Measurements from ENCODE around the gene CMAS. TPM values are rescaled to one million over a fixed set of nuclear protein-coding genes. Genes with fewer than 3 reads are reported as not detected.
"Not testable (repeated sequence)": the region's sequence is repeated elsewhere in the genome, so short reads cannot be mapped to it uniquely, and the experiment has no call there.

CMAS gene
- total and polyA plus RNA-seq, 2 donors (not counting 3 experiments of a cell fraction or from before 2014, with no cell fraction given): 8.5 to 35.4 TPM

DNA sequence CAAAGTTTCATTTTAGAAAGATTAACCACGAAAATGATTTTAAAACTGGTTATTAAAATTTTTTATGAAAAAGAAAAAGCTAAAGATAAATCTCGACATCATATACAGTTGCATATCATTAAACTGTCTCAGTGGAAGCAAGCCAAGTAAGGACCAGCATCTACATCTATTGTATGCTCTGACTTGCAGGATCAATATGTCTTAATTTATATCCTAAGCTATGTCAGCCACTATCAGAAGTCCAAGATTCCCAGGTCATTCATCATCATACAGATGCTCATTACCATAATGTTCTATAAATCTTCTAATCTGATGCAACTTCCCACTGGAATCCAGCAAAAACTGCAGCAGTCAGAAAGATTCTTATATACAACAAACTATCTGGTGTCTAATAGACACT lies 43.5 kb downstream of the CMAS start:
- Histone ChIP-seq H4K20me1 (replicated peaks; ENCODE audit: control insufficient read depth, extremely low read depth, insufficient read depth, low read length) (no peaks in the 10 kb centered on the region), H3K9ac (replicated peaks; ENCODE audit: extremely low read depth, insufficient read depth, low read length) (no peak overlapping the region), H3K27ac (ENCODE audit: insufficient read depth, low read depth, low read length) (no peak overlapping the region), H3K9me1 (replicated peaks; ENCODE audit: control insufficient read depth, extremely low read depth, insufficient read depth, low read length) (no peaks in the 10 kb centered on the region), H3K4me2 (ENCODE audit: insufficient read depth, low read length) (no peak overlapping the region), H3K4me3 (replicated peaks in 1 of 3; ENCODE audit: insufficient read depth in 1 of 3, low read depth in 1 of 3, low read length in 3 of 3) (no peak overlapping the region), H3K36me3 (ENCODE audit: control insufficient read depth in 2 of 2, extremely low read depth in 1 of 2, insufficient read depth in 2 of 2, low read length in 2 of 2) (no peaks in the 10 kb centered on the region), H3K4me1 (ENCODE audit: control insufficient read depth, extremely low read depth, insufficient read depth, low read length) (no peaks in the 10 kb centered on the region), H3K79me2 (ENCODE audit: control insufficient read depth, insufficient read depth, low read length) (no peaks in the 10 kb centered on the region), H2AFZ (ENCODE audit: low read depth, low read length) (no peak overlapping the region), H3K27me3 (ENCODE audit: control insufficient read depth in 2 of 2, insufficient read depth in 2 of 2, low read length in 2 of 2) (no peaks in the 10 kb centered on the region), H3K9me3 (replicated peaks; ENCODE audit: control insufficient read depth, insufficient read depth, low read length) (no peaks in the 10 kb centered on the region)
- TF ChIP-seq POLR2A (IDR thresholded peaks at IDR 0.05; ENCODE audit: low read depth, low read length) (no peak), FOS (IDR thresholded peaks at IDR 0.05; ENCODE audit: borderline replicate concordance, insufficient read depth, low read length) (no peak), GATA2 (IDR thresholded peaks at IDR 0.05; ENCODE audit: insufficient read depth, insufficient read length, low read depth, low read length) (no peak), EZH2 (IDR thresholded peaks at IDR 0.05; ENCODE audit: borderline replicate concordance, low read depth, low read length, severe bottlenecking) (no peak), JUN (IDR thresholded peaks at IDR 0.05; ENCODE audit: borderline replicate concordance, insufficient read depth, insufficient read length, low read depth) (no peak), POLR2AphosphoS5 (IDR thresholded peaks at IDR 0.05; ENCODE audit: insufficient read depth, low read depth, low read length) (no peak)
- TF ChIP-seq, protein P1, sequence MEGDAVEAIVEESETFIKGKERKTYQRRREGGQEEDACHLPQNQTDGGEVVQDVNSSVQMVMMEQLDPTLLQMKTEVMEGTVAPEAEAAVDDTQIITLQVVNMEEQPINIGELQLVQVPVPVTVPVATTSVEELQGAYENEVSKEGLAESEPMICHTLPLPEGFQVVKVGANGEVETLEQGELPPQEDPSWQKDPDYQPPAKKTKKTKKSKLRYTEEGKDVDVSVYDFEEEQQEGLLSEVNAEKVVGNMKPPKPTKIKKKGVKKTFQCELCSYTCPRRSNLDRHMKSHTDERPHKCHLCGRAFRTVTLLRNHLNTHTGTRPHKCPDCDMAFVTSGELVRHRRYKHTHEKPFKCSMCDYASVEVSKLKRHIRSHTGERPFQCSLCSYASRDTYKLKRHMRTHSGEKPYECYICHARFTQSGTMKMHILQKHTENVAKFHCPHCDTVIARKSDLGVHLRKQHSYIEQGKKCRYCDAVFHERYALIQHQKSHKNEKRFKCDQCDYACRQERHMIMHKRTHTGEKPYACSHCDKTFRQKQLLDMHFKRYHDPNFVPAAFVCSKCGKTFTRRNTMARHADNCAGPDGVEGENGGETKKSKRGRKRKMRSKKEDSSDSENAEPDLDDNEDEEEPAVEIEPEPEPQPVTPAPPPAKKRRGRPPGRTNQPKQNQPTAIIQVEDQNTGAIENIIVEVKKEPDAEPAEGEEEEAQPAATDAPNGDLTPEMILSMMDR (IDR thresholded peaks at IDR 0.05; ENCODE audit: extremely low read depth in 1 of 2, insufficient read depth in 1 of 2, low read depth in 1 of 2, low read length in 2 of 2): no peak
- TF ChIP-seq, protein P2, sequence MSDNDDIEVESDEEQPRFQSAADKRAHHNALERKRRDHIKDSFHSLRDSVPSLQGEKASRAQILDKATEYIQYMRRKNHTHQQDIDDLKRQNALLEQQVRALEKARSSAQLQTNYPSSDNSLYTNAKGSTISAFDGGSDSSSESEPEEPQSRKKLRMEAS (IDR thresholded peaks at IDR 0.05; ENCODE audit: insufficient read depth, insufficient read length): no peak
- FAIRE-seq: no peak
- ChIA-PET CTCF (interaction anchor here (1.1 kb wide), 1 partner anchor 370 kb away, joined by 4 read pairs; no protein-coding TSS in a partner anchor), POLR2A (no interaction called here)
- no TSS peak for BruUV-seq (replicated peaks)
- intact Hi-C loops (cut with micrococcal nuclease): no loop called here
- no peak for DNase-seq (ENCODE audit: low read depth, low spot score)
- dilution Hi-C loops (cut with MboI; ENCODE audit: extremely low pct_ligation_motif_present, low sequenced_read_pairs): no loop called here

DNA sequence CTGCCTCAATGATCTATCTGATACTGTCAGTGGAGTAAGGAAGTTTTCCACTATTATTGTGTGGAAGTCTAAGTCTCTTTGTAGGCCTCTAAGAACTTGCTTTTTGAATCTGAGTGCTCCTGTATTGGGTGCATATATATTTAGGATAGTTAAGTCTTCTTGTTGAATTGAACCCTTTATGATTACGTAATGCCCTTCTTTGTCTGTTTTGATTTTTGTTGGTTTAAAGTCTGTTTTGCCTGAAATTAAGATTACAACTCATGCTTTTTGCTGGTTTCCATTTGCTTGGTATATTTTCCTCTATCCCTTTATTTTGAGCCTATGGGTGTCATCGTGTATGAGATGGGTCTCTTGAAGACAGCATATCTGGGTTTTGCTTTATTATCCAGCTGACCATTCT lies 53.0 kb downstream of the CMAS start:
- H3K4me3 ChIP-seq (replicated peaks in 1 of 3; ENCODE audit: insufficient read depth in 1 of 3, low read depth in 1 of 3, low read length in 3 of 3); H3K79me2 ChIP-seq (ENCODE audit: control insufficient read depth, insufficient read depth, low read length); H3K4me1 ChIP-seq (ENCODE audit: control insufficient read depth, extremely low read depth, insufficient read depth, low read length); intact Hi-C loops (cut with micrococcal nuclease); H3K4me2 ChIP-seq (ENCODE audit: insufficient read depth, low read length); H3K9me1 ChIP-seq (replicated peaks; ENCODE audit: control insufficient read depth, extremely low read depth, insufficient read depth, low read length); H2AFZ ChIP-seq (ENCODE audit: low read depth, low read length); FAIRE-seq; H3K27ac ChIP-seq (ENCODE audit: insufficient read depth, low read depth, low read length); BruUV-seq (replicated peaks); dilution Hi-C loops (cut with MboI; ENCODE audit: extremely low pct_ligation_motif_present, low sequenced_read_pairs); H4K20me1 ChIP-seq (replicated peaks; ENCODE audit: control insufficient read depth, extremely low read depth, insufficient read depth, low read length); H3K36me3 ChIP-seq (ENCODE audit: control insufficient read depth in 2 of 2, extremely low read depth in 1 of 2, insufficient read depth in 2 of 2, low read length in 2 of 2); DNase-seq (ENCODE audit: low read depth, low spot score); H3K9me3 ChIP-seq (replicated peaks; ENCODE audit: control insufficient read depth, insufficient read depth, low read length); H3K9ac ChIP-seq (replicated peaks; ENCODE audit: extremely low read depth, insufficient read depth, low read length); H3K27me3 ChIP-seq (ENCODE audit: control insufficient read depth in 2 of 2, insufficient read depth in 2 of 2, low read length in 2 of 2); POLR2A ChIA-PET: not testable (repeated sequence)
- CTCF ChIA-PET: interaction anchor here (4.5 to 5.3 kb wide), 2 partner anchors 236 to 344 kb away, joined by 52 to 79 read pairs; no protein-coding TSS in a partner anchor

Measured in endothelial cell of umbilical vein (primary cell).